Hematopoietic multipotent progenitor cell treated with erythropoietin and hydrocortisone succinate and interleukin-3 and kit ligand, for 6 days (in vitro differentiated cells): ENCODE results near the gene TCF25.
"Not testable (repeated sequence)": the region's sequence is repeated elsewhere in the genome, so short reads cannot be mapped to it uniquely, and the experiment has no call there.

ENCODE experiments used
- DNase-seq: peaks from one replicate; pipeline ENCODE4 v3.0.0-alpha.2; 2015

TCF25 gene

GRCh38 chr16:89844739-89845339 is 28.6 kb upstream of the TCF25 start:
- DNase-seq = no peak

DNA sequence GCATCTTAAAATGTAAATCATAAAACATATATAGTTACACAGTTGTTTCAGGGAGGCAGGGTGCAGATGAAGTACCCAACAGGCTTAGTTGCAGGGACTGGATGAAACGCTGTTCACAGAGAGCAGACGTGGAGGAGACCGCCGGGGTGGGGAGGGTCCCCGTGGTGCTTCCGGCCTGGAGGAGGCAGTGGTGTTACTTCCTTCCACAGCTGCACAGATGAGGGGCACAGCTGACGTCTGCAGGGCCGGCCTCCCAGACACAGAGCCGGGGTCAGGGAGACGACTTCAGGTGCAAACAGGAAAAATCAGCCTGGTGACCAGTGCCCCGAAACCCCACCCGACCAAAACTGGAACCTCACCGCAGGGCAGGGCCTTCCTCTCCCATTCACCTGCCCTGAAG is 28.0 kb upstream of the TCF25 start:
- DNase-seq = no peak

DNA sequence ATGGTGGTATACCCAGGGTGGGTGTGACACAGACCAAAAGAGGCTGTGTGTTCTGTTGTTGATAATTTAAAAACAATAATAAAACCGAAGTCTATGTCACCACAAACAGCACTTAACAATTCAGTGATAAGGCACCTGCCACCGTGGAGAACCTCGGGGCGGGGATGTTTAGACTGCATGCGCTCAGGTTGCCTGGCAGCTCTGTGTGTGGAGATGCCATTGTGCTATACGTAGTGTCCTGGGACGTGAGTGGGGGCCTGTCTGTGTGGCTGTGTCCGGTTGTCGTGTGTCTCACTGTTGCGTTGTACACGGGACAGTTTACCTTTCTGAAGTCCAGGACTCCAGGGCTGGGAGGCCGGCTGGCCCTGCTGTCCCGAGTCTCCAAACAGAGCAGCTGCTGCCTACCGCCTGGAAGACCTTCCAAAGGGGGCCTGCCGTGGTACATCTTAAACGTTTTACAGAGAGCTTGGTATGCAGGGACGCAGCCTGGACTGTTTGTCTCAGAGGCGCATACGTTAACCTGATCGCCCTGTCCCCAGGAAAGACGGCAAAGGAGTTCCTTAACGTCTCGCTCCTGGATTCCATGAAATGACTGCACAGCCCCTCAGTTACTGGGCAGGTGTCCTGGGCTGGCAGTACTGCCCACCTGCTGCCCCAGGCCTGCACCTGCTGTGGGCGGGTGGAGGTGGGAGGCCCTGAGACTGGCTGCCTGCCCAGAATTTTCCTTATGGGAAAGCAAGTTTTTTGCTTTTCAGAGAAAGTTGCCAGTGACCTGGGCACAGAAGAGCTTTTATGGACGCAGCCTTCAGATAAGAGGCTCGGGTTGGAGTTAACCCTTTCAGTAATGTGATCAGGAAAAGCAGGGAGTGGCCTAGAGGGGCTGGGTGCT is 26.1 kb upstream of the TCF25 start:
- DNase-seq = peak; percentile 43

DNA sequence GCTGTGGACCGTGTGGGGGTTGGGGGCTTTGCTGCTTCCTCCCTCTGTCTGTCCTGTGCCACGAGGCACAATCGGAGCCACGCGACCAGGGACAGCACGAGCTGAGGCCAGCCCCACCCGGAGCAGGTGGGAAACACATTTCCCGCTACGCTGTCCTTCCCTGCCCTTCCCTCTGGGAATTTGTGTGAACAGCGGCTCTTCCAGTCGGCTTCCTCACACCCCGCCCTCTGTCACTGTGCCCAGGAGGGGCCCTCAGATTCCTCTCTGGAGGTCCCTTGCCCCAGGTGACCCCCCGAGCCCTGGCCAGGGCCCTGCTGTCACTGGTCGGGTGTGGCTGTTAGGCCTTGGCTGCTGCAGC is 25.5 kb upstream of the TCF25 start:
- no peak for DNase-seq

DNA sequence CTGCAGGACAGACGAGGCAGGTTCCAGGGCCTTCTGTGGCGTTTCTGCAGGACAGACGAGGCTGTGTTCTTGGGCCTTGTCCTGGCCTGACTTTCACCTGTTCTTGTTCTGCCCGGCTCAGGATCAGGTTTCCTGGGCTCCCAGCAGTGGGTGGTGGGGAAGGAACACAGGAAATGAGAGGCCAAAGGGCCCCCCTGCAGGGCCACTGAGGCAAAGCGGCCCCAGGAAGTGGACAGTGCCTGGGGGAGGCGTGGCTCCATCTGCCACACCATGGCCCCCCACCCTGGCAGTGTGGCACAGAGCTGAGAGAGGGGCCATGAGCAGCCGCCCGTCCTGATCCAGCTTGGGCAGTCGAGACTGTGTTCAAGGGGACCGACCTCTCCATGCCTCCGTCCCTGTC is 24.4 kb upstream of the TCF25 start:
- no peak for DNase-seq

- no peak for DNase-seq
Observed at GRCh38 chr16:89853306-89853993, 19.9 kb upstream of the TCF25 start.

GRCh38 chr16:89855301-89855945 is 18.0 kb upstream of the TCF25 start:
- DNase-seq = no peak

- no peak for DNase-seq
Observed at GRCh38 chr16:89855986-89856385, 17.4 kb upstream of the TCF25 start.

DNA sequence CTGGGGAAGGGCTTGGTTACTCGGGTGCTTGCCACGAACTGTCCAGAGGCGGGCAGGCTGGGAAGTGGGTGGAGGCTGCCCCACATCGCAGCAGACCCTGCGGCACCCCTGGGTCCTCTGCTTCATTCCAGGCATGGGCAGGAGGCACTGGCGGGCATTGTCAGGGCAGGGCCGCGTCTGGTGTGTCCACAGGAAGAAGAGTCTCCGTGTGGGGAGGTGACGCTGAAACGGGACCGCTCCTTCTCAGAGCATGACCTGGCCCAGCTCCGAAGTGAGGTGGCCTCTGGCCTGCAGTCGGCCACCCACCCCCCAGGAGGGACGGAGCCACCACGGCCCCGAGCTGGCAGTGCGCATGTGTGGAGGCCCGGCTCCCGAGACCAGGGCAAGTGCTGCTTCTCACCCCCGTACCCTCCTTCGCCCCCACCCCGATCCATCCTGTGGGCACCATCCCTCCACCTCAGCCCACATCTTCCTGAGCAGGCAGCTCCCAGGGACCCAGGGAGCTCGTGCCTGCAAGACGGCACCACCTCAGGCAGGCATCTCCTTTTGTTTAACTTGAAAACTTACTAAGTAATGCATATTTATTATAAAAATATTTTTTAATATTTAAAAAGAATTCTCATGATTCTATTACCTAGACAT is 14.3 kb upstream of the TCF25 start:
- DNase-seq = no peak

GRCh38 chr16:89859615-89860007 is 13.8 kb upstream of the TCF25 start:
- DNase-seq = no peak

DNA sequence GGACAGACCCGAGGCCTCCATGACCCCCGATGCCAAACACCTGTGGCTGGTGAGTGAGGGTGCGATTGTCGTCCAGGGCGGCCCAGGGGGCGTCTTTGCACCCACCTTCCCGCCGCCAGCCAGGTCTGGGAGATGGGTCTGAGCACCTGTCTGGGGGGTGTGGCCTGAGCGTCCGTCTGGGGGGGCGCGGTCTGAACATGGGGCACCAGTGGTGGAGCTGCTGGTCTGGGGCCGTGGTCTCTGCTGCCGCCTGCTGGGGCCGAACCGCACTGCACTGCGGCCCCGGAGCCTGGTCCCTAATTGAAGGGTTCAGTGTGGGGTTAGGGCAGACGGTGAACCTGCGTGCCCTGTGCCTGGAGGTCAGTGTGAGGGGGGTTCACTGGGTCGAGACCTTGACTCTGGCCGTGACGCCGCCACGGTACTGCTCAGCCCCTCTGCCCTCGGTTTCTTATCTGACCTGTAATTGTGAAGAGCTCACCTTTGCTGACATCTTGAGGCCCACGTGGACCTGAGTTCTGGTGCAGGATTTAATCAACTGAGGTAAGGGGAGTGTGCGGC is 12.6 kb upstream of the TCF25 start:
- DNase-seq = peak; percentile 72

DNA sequence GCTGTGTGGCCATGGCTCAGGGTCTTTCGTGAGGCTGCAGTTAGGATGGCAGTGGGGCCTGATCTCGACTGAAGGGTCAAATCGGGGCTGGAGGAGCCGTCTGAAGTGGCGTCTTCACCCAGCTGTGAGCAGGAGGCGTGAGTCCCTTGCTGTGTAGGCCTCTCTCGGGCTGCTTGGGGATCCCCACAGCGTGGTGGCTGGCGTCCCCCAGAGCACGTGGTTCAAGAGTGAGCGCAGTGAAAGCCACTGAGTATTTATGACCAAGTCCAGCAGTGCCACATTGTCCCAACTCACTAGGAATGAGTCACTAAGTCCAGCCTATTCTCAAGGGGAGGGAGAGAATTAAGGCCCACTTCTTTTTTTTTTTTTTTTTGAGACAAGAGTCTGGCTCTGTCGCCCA is 11.7 kb upstream of the TCF25 start:
- no peak for DNase-seq

- no peak for DNase-seq
Observed at GRCh38 chr16:89862732-89863131, 10.7 kb upstream of the TCF25 start.

DNA sequence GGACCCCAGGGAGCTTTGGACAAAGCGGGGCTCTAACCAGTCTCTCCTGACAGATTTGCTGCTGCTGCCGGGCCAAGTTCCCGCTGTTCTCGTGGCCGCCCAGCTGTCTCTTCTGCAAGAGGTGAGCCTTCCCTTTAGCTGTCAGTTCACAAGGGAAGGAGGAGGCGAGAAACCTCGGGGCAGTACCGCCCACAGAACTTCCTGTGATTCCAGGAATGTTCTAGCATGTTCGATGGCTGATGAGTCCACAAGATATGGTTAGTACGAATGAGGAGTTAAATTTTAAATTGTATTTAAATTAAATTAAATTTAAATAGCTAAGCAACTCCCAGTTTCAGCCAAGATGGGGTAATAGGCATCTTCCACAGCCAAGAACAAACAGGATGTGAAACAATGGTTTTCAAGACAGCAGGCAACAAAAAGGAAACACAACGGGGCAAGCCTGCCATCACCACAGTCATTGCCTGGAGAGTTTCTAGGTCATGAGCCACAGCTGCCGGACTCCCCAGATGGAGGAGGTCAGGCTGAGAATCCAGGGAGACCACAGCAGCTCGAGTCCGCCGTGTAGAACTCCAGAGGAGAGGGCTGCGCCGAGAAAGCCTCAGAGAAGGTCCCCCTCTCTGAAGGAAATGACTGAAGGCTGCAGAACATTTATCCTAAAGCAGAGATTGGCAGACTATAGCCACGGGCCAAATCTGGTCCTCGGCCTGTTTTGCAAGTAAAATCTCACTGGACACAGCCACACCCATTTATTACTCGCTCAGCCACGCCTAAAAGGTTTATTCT is 9.5 kb upstream of the TCF25 start:
- no peak for DNase-seq

- no peak for DNase-seq
Observed at GRCh38 chr16:89864527-89864820, 8.9 kb upstream of the TCF25 start.

DNA sequence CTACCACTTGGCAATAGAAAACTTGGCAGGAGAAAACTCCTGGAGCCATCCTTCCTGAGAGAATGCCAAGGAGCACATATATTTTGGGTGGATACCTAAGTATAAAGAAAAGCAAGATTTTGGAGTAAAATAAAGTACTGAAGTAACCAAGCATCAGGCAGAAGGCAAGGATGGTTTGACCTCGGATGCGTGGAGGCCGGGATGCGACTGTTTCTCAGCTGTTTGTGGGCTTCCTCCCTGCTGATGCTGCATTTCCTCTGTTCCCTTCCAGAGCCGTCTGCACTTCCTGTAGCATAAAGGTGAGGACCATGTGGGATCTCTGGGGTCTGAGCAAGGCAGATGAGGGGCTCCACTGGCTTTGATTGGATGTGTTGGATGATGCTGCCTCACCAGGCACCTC is 5.5 kb upstream of the TCF25 start:
- DNase-seq = no peak

- DNase-seq = no peak
Observed at GRCh38 chr16:89869911-89870310, 3.5 kb upstream of the TCF25 start.

DNA sequence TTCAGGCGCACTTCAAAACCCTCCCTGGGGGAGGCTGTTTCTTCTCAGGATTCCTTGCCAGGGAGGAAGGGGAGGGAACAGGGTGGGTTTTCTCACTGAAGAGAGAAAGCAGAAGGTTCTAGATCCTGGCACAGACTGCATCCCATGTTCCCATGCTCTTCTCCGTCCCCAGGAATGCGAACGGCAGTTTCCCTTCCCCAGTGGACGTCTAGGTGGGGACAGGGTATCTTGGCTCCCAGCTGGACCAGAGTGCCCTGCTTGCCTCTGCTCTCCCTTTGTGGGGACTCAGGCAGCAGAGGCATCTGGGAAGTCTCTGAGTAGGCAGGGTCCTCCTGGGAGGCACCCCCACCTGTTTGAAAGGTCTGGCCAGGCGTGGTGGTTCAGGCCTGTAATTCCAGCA is 3.0 kb upstream of the TCF25 start:
- no peak for DNase-seq

GRCh38 chr16:89871895-89872294 is 1.5 kb upstream of the TCF25 start:
- no peak for DNase-seq

DNA sequence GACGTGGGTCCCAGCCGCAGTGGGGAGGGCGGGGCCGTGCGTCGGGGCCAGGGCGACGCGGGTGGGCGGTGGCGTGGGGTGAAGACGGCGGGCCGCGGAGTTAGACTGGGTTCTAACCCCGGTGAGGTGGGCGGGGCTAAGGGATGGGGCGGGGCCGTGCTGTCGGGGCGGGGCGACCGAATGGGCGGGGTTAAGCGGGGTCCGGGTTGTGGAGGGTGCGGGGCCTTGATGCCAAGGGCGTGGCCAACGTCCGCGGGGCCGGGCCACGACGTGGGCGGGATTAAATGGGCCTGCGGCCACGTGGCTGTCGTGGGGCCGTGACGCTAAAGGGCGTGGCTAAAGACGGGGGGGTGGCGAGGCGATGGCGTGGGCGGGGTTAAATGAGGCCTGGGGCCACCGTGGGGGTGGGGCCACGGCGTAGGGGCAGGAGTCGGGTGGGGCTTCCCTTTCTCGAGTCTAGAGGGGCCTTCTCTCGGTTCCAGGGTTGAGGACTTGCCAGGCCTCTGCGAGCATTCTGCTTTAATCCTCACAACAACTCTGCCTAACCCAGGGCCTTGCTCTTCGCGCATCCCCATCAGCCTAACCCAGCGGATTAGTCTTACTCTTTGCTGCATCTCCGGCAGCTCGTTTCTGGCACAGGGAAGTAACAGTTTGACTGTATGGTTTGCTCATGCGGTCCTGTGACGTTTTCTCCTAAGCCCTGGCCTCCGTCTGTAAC is 739 bp downstream of the TCF25 start:
- peak; percentile 98 for DNase-seq

- DNase-seq = not testable (repeated sequence)
Observed at GRCh38 chr16:89879123-89879522, 5.7 kb downstream of the TCF25 start.
